ENCODE data around the gene NUBPL.
"Not testable (repeated sequence)": the region's sequence is repeated elsewhere in the genome, so short reads cannot be mapped to it uniquely, and the experiment has no call there.

The NUBPL gene

GRCh38 chr14:31578792-31579501 lies 17.7 kb downstream of the NUBPL start:
- no peak for FAIRE-seq

DNA sequence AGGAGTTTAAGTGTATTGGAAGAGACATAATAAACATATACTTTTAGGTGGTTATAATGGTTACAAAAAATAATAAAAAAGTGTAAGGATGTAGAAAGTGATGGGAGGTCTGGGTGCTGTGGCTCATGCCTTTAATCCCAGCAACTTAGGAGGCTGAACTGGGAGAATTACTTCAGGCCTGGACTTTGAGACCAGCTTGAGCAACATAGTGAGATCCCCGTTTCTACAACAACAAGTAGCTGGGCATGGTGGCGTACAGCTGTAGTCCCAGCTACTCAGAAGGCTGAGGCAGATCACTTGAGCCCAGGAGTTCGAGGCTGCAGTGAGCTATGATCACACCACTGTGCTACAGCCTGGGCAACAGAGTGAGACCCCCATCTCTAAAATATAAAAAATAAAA lies 19.0 kb downstream of the NUBPL start:
- FAIRE-seq = no peak

- no peak for FAIRE-seq
These were observed 21.1 kb downstream of the NUBPL start for GRCh38 chr14:31582286-31582691.

DNA sequence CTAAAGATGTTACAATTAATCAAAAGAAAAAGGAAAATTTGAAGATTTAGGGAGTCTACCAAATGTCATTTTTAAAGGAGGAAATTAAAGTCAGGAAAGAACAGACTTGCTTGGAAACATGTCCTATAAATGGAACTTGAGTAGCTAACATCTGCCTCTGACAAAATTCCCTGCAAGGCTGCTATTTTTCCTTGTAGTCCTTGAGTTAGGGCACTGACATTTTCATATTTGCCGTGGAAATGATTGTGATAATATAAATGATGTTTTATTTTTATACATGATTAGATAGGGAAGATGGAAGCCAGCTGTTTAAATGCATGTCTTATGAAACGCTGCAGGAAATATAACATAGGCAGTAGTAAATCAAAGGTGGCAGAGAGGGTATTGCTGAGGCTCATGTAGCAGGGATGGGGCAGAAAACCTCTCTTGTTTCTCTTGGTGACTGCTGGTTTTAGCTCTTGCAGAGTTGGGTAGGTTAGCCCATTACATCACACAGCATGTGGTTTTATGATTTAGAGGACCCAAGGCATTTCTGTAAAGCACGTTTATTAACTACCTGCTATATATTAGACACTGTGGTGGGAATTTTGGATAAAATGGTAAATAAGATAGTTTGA lies 21.7 kb downstream of the NUBPL start:
- FAIRE-seq = no peak

GRCh38 chr14:31590206-31590605 lies 29.0 kb downstream of the NUBPL start:
- no peak for FAIRE-seq

- no peak for FAIRE-seq
These were observed 30.9 kb downstream of the NUBPL start for GRCh38 chr14:31592122-31592521.

GRCh38 chr14:31592631-31593030 lies 31.4 kb downstream of the NUBPL start:
- no peak for FAIRE-seq

DNA sequence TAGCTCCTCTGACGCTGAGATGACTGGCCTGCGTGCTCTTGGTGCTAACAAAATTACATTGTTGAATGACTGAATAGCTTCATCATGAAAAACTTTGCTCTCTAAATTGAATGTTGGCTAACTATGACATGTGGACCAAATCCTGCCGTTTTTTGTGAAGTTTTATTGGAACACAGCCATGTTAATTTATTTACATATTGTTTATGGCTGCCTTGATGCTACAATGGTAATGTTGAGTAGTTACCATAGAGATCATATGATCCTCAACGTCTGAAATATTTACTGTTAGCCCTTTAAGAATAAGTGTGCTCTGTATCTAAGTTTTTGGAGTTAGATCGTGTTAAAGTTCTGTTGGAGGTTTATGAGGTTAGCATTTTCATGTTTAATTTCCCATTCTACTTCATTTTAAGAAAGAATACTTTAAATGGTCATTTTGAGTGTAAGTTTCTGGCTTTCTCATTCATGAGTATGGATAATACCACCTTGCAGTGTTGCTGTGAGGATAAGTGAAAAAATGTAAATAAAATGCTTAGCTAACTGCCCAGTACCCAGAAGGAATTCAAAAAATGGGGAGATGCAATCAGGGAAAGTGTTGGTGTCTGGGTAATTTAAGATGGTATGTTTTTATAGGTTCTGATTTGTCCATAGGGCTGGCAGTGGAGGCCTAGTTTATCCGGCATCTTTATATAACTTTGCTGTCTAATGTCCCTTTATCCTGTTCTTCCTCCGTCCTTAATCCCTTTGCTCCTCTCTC lies 35.3 kb downstream of the NUBPL start:
- FAIRE-seq = no peak

GRCh38 chr14:31605702-31606101 lies 44.5 kb downstream of the NUBPL start:
- FAIRE-seq = no peak

DNA sequence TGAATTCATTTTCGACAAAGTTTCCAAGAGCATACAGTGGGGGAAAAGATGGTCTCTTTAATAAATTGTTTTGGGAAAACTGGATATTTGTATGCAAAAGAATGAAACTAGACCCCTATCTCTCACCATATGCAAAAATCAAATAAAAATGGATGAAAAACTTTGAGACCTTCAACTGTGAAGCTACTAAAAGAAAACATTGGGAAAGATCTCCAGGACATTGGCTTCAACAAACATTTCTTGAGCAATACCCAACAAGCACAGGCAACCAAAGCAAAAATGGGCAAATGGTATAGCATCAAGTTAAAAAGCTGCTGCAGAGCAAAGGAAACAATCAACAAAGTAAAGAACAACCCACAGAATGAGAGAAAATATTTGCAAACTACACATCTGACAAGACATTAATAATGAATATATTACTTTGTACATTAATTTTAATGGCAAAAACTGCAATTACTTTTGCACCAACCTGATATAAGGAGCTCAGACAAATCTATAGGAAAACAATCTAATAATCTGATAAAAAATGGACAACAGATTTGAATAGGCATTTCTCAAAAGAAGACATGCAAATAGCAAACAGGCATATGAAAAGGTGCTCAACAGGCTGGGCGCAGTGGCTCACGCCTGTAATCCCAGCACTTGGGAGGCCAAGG lies 50.7 kb downstream of the NUBPL start:
- no peak for FAIRE-seq

DNA sequence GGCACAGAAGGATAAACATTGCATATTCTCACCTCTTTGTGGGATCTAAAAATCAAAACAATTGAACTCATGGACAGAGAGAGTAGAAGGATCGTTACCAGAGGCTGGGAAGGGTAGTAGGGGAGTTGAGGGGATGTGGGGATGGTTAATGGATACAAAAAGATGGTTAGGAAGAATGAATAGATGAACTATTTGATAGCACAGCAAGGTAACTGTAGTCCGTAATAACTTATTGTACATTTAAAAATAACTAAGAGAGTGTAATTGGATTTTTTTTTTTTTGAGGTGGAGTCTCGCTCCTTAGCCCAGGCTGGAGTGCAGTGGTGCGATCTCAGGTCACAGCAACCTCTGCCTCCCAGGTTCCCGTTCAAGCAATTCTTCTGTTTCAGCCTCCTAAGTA lies 52.0 kb downstream of the NUBPL start:
- FAIRE-seq = no peak

- FAIRE-seq = not testable (repeated sequence)
These were observed 57.7 kb downstream of the NUBPL start for GRCh38 chr14:31618884-31619283.

- no peak for FAIRE-seq
These were observed 58.2 kb downstream of the NUBPL start for GRCh38 chr14:31619440-31619839.

- not testable (repeated sequence) for FAIRE-seq
These were observed 59.7 kb downstream of the NUBPL start for GRCh38 chr14:31620898-31621297.

DNA sequence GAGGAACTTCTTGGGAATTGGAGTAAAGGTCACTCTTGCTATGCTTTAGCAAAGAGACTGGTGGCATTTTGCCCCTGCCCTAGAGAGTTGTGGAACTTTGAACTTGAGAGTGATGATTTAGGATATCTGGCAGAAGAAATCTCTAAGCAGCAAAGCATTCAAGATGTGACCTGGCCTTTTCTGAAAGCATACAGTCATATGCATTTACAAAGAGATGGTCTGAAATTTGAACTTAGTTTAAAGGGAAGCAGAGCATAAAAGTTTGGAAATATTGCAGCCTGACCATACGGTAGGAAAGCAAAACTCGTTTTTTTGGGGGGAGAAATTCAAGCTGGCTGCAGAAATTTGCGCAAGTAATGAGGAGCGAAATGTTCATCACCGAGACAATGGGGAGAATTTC lies 60.9 kb downstream of the NUBPL start:
- FAIRE-seq = no peak

GRCh38 chr14:31652900-31653299 lies 91.7 kb downstream of the NUBPL start:
- not testable (repeated sequence) for FAIRE-seq

GRCh38 chr14:31657917-31658316 lies 96.7 kb downstream of the NUBPL start:
- FAIRE-seq = no peak

DNA sequence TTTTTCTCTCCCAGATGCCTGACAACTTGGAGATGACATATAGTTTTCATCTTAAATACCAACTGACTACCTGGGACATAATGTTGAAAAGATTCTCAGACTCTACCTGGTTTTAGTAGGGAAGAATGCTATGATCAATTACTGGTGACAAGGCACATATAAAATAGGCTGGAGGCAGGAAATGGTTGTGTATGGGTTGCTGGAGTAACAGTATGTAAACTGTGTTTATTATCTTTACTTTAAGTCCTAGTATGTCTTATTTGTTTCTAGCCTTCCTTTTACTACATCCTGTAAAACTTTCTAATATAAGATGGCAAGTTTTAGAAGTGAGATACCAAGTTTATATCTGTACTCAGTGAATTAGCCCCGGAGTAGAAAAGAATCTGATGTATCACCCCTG lies 98.1 kb downstream of the NUBPL start:
- no peak for FAIRE-seq

GRCh38 chr14:31660191-31660590 lies 99.0 kb downstream of the NUBPL start:
- FAIRE-seq = no peak

- no peak for FAIRE-seq
These were observed 99.5 kb downstream of the NUBPL start for GRCh38 chr14:31660728-31661127.

DNA sequence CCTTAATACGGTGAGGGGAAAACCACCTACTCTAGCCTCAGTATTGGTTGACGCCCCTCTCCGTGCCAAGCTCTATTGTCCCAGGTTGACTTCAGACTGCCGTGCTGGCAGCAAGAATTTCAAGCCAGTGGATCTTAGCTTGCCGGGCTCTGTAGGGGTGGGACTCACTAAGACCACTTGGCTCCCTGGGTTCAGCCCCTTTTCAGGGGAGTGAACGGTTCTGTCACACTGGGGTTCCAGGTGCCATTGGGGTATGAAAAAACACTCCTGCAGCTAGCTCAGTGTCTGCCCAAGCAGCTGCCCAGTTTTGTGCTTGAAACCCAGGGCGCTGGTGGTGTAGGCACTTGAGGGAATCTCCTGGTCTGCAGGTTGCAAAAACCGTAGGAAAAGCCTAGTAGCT lies 107.1 kb downstream of the NUBPL start:
- FAIRE-seq = no peak

DNA sequence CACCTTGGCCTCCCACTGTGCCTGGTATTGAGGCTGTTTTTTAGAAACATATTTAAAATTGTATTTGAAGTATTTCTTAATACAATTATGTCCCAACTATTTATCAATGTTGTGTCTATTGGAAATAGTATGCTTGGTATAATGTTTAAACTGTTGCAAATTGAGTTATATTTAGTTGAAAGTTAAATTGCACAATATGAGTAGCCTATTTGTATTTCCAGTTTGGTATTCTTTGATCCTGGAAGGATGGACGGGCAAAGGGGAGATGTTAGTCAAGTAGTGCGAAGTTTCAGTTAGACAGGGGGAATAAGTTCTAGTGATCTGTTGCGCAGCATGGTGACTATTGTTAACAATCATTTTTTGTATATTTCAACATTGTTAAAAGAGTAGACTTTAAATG lies 111.5 kb downstream of the NUBPL start:
- FAIRE-seq = no peak

DNA sequence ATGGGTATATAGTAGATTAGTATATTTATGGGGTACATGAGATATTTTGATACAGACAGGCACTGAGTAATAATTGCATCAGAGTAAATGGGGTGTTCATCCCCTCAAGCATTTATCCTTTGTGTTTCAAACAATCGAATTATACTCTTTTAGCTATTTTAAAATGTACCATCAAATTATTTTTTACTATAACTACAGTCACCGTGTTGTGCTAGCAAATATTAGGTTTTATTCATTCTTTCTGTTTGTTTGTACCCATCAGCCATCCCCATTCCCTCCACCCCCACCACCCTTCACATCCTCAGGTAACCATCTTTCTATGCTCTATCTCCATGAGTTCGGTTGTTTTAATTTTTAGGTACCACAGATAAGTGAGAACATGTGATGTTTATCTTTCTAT lies 115.8 kb downstream of the NUBPL start:
- no peak for FAIRE-seq

GRCh38 chr14:31677630-31678029 lies 116.4 kb downstream of the NUBPL start:
- no peak for FAIRE-seq

Data from A204.1 (cell line).